HUES6 (cell line): ENCODE data around the gene TREX2.

Experiments
- H3K27ac ChIP-seq: 2 replicates; pipeline ENCODE4 v1.7.0; 2013; ENCODE audit warnings: low read depth, mild to moderate bottlenecking, low read length, inconsistent platforms
- H3K27me3 ChIP-seq: 2 replicates; pipeline ENCODE4 v1.6.1; 2013; ENCODE audit warnings: low read length; ENCODE audit not compliant: control insufficient read depth, insufficient read depth
- H3K36me3 ChIP-seq: 2 replicates; pipeline ENCODE4 v1.6.1; 2013; ENCODE audit warnings: low read length; ENCODE audit not compliant: control insufficient read depth, insufficient read depth
- H3K4me1 ChIP-seq: 2 replicates; pipeline ENCODE4 v1.6.1; 2013; ENCODE audit warnings: low read length; ENCODE audit not compliant: control insufficient read depth, insufficient read depth
- H3K4me3 ChIP-seq: 2 replicates; pipeline ENCODE4 v1.5.1; 2013; ENCODE audit warnings: low read depth, low read length
- H3K9ac ChIP-seq: one replicate; pipeline ENCODE4 v1.6.1; 2013; ENCODE audit warnings: mild to moderate bottlenecking, low read length
- H3K9me3 ChIP-seq: 2 replicates; pipeline ENCODE4 v1.6.1; 2013; ENCODE audit warnings: low read depth, low read length; ENCODE audit not compliant: control insufficient read depth, insufficient read depth

The TREX2 gene

GRCh38 chrX:153475751-153476281 is 30.0 kb upstream of the TREX2 start:
- Histone ChIP-seq H3K4me1 (peaks cover 33% of the 10 kb centered on the region; the same call in 1 of the 2 replicates), H3K9me3 (peaks cover 15% of the 10 kb centered on the region; the same call in 1 of the 2 replicates), H3K27me3 (peaks cover 27% of the 10 kb centered on the region), H3K27ac (no peak overlapping the region), H3K36me3 (no peaks in the 10 kb centered on the region), H3K9ac (no peak overlapping the region), H3K4me3 (no peak overlapping the region)

- Histone ChIP-seq H3K9ac (no peak overlapping the region), H3K27me3 (peaks cover 27% of the 10 kb centered on the region), H3K9me3 (peaks cover 12% of the 10 kb centered on the region; the same call in 1 of the 2 replicates), H3K36me3 (no peaks in the 10 kb centered on the region), H3K27ac (no peak overlapping the region), H3K4me1 (peaks cover 33% of the 10 kb centered on the region; the same call in 1 of the 2 replicates), H3K4me3 (0 out of 2 replicates have a peak overlapping the region, but pooled peaks have one; percentile 20)
Observed at GRCh38 chrX:153475271-153475670, 29.4 kb upstream of the TREX2 start.

- Histone ChIP-seq H3K4me1 (peaks cover 30% of the 10 kb centered on the region; the same call in 1 of the 2 replicates), H3K27me3 (peaks cover 27% of the 10 kb centered on the region), H3K9ac (no peak overlapping the region), H3K4me3 (peak overlapping the region; percentile 20; the same call in 1 of the 2 replicates), H3K27ac (no peak overlapping the region), H3K36me3 (no peaks in the 10 kb centered on the region), H3K9me3 (peaks cover 12% of the 10 kb centered on the region; the same call in 1 of the 2 replicates)
Observed at GRCh38 chrX:153474718-153475117, 28.9 kb upstream of the TREX2 start.

DNA sequence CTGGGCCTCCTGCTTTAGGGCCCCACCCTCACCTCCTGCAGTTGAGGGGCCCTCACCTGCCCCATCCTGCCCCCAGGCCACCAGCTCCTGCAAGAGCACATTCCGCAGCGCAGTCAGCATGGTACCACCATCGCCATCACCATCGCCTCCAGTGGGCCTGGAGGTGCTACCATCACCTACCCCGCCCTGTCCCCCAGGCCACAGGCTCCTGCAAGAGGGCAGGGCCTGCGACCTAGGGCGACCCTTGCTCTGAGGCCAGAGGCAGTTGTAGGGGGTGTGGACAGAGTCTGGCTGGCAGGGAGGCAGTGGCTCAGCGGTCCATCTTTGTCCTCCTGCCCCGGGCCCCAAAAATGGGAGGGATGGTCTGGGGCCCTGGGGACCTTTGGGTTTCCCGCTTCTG is 28.4 kb upstream of the TREX2 start:
- H3K4me1 ChIP-seq, result peaks cover 30% of the 10 kb centered on the region; the same call in 1 of the 2 replicates
- no peak overlapping the region for H3K27ac ChIP-seq
- H3K27me3 ChIP-seq, result peaks cover 27% of the 10 kb centered on the region
- H3K4me3 ChIP-seq, result no peak overlapping the region
- H3K36me3 ChIP-seq, result no peaks in the 10 kb centered on the region
- peaks cover 12% of the 10 kb centered on the region; the same call in 1 of the 2 replicates for H3K9me3 ChIP-seq
- no peak overlapping the region for H3K9ac ChIP-seq

DNA sequence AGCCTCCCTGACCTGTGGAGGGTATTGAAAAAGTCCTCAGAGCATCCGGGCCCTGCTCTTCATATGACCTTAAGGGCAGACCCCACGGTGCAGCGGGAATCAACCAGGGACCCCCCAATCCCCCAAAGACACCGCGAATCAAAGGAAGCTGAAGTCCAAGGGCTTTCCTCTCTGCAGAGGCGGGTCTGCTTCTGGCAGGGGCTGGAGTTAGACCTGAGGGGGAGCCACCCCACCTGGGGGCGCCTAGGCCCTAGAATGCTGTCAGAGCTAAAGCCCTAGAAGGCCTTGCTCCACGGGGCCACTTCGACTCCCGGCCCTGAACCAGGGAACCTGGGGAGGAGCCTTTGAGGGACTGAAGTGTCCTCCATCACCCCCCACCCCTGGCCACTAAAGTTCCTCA is 27.3 kb upstream of the TREX2 start:
- Histone ChIP-seq H3K27me3 (peaks cover 27% of the 10 kb centered on the region), H3K9ac (no peak overlapping the region), H3K4me3 (no peak overlapping the region), H3K4me1 (peaks cover 30% of the 10 kb centered on the region; the same call in 1 of the 2 replicates), H3K36me3 (peaks cover 7% of the 10 kb centered on the region; the same call in 1 of the 2 replicates), H3K9me3 (peaks cover 13% of the 10 kb centered on the region; the same call in 1 of the 2 replicates), H3K27ac (no peak overlapping the region)

GRCh38 chrX:153471663-153472280 is 25.9 kb upstream of the TREX2 start:
- no peak overlapping the region for H3K27ac ChIP-seq
- peaks cover 14% of the 10 kb centered on the region; the same call in 1 of the 2 replicates for H3K36me3 ChIP-seq
- H3K27me3 ChIP-seq, result peaks cover 27% of the 10 kb centered on the region
- no peak overlapping the region for H3K4me3 ChIP-seq
- peaks cover 17% of the 10 kb centered on the region; the same call in 1 of the 2 replicates for H3K4me1 ChIP-seq
- no peak overlapping the region for H3K9ac ChIP-seq
- H3K9me3 ChIP-seq, result peaks cover 22% of the 10 kb centered on the region; the same call in 1 of the 2 replicates

GRCh38 chrX:153470411-153471363 is 24.8 kb upstream of the TREX2 start, which contains the start of gene HAUS7:
Gene HAUS7, minus strand, starts transcription at chrX:153470576. Its CDS starts 19 bp downstream, at chrX:153470557.
- peaks cover 21% of the 10 kb centered on the region for H3K27me3 ChIP-seq

GRCh38 chrX:153469811-153470410 is 24.1 kb upstream of the TREX2 start:
- H3K9ac ChIP-seq, result peak overlapping the region; percentile 40
- H3K27me3 ChIP-seq, result peaks cover 13% of the 10 kb centered on the region
- H3K4me1 ChIP-seq, result peaks cover under 1% of the 10 kb centered on the region; the same call in 1 of the 2 replicates
- peaks cover 14% of the 10 kb centered on the region; the same call in 1 of the 2 replicates for H3K36me3 ChIP-seq
- peak overlapping the region; percentile 74 for H3K4me3 ChIP-seq
- no peak overlapping the region; the same call in 1 of the 2 replicates for H3K27ac ChIP-seq
- peaks cover 30% of the 10 kb centered on the region; the same call in 1 of the 2 replicates for H3K9me3 ChIP-seq

More at GRCh38 chrX:153470411-153471363, 24.8 kb upstream of the TREX2 start, which contains the start of gene HAUS7:
- Histone ChIP-seq H3K36me3 (peaks cover 14% of the 10 kb centered on the region; the same call in 1 of the 2 replicates), H3K4me3 (peak within 1 kb of the TSS; percentile 74), H3K4me1 (peaks cover 7% of the 10 kb centered on the region; the same call in 1 of the 2 replicates), H3K9ac (peak within 1 kb of the TSS; percentile 40), H3K27ac (no peak within 1 kb of the TSS; the same call in 1 of the 2 replicates), H3K9me3 (peaks cover 29% of the 10 kb centered on the region; the same call in 1 of the 2 replicates)

GRCh38 chrX:153468008-153468580 is 22.2 kb upstream of the TREX2 start:
- H3K4me3 ChIP-seq, result no peak overlapping the region
- no peak overlapping the region for H3K9ac ChIP-seq
- H3K36me3 ChIP-seq, result peaks cover 31% of the 10 kb centered on the region
- H3K9me3 ChIP-seq, result peaks cover 37% of the 10 kb centered on the region; the same call in 1 of the 2 replicates
- no peak overlapping the region for H3K27ac ChIP-seq
- H3K27me3 ChIP-seq, result no peaks in the 10 kb centered on the region
- H3K4me1 ChIP-seq, result no peaks in the 10 kb centered on the region
